GM18526 (cell line): Measurements from ENCODE around the gene PTH2R.

Experiments
- POLR2A ChIP-seq: IDR thresholded peaks from 3 replicates; pipeline ENCODE4 v1.6.1; 2011; ENCODE audit not compliant: insufficient read length; ENCODE audit errors: extremely low read depth

Gene PTH2R

GRCh38 chr2:208406474-208407451, at the start of gene PTH2R:
TSS of gene PTH2R (plus strand) at chr2:208406792. CDS start at chr2:208407044, 252 bp downstream.
- TF ChIP-seq POLR2A = no peak

GRCh38 chr2:208356846-208357574, 49.6 kb upstream of the PTH2R start:
- TF ChIP-seq POLR2A = no peak

- TF ChIP-seq POLR2A = no peak
Observed at GRCh38 chr2:208358758-208359631, 47.6 kb upstream of the PTH2R start.

- no peak for TF ChIP-seq POLR2A
Observed at GRCh38 chr2:208359632-208359986, 47.0 kb upstream of the PTH2R start.

GRCh38 chr2:208360259-208361076, 46.1 kb upstream of the PTH2R start:
- no peak for TF ChIP-seq POLR2A

- TF ChIP-seq POLR2A = no peak
Observed at GRCh38 chr2:208361077-208361441, 45.5 kb upstream of the PTH2R start.

GRCh38 chr2:208363485-208363884, 43.1 kb upstream of the PTH2R start:
- no peak for TF ChIP-seq POLR2A

- TF ChIP-seq POLR2A = no peak
Observed at GRCh38 chr2:208366215-208367127, 40.1 kb upstream of the PTH2R start.

- TF ChIP-seq POLR2A = no peak
Observed at GRCh38 chr2:208369091-208369490, 37.5 kb upstream of the PTH2R start.

- TF ChIP-seq POLR2A = no peak
Observed at GRCh38 chr2:208370881-208371633, 35.5 kb upstream of the PTH2R start.

GRCh38 chr2:208371634-208371935, 35.0 kb upstream of the PTH2R start:
- TF ChIP-seq POLR2A = no peak

- TF ChIP-seq POLR2A = no peak
Observed at GRCh38 chr2:208373460-208374089, 33.0 kb upstream of the PTH2R start.

- TF ChIP-seq POLR2A = no peak
Observed at GRCh38 chr2:208375491-208376068, 31.0 kb upstream of the PTH2R start.
